GM21717 (cell line): ENCODE results near the gene YPEL1.
"Not testable (repeated sequence)": the region's sequence is repeated elsewhere in the genome, so short reads cannot be mapped to it uniquely, and the experiment has no call there.

Experiments used
- ATAC-seq: cut with Tn5 transposase; IDR thresholded peaks from one replicate; pipeline ENCODE4 v1.9.1; 2021; ENCODE audit warnings: mild to moderate bottlenecking, moderate library complexity; ENCODE audit not compliant: unreplicated experiment

Gene YPEL1

GRCh38 chr22:21754523-21754922 lies 18.9 kb upstream of the YPEL1 start:
- ATAC-seq, result no peak

- ATAC-seq, result no peak
Measured at GRCh38 chr22:21753374-21754111, 17.9 kb upstream of the YPEL1 start.

DNA sequence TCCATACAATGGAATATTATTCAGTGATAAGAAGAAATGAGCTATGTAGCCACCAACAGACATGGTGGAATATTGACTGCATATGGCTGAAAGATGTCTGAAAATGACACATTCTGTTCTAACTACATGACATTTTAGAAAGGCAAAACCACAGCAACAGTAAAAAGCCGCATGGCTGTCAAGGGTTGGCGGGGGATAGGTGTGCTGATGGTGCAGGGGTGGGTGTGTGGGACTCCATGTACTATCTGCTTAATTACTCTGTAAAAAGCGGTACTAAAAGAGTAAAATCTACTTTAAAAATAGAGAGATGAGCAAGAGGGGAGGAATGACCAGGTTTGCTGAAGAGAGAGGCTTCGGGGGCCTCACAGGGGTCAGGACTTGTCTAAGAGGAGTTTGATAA lies 16.7 kb upstream of the YPEL1 start:
- no peak for ATAC-seq

GRCh38 chr22:21745948-21746347 lies 10.4 kb upstream of the YPEL1 start:
- no peak for ATAC-seq

DNA sequence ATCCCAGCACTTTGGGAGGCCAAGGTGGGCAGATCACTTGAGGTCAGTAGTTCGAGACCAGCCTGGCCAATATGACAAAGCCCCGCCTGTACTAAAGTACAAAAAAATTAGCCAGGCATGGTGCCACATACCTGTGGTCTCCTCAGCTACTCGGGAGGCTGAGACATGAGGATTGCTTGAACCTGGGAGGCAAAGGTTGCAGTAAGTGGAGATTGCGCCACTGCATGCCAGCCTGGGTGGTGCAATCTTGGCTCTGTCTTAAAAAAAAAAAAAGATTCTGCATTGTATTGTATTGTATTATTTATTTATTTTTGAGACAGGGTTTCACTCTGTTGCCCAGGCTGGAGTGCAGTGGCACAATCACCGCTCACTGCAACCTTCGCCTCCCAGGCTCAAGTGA lies 9.3 kb upstream of the YPEL1 start:
- not testable (repeated sequence) for ATAC-seq

DNA sequence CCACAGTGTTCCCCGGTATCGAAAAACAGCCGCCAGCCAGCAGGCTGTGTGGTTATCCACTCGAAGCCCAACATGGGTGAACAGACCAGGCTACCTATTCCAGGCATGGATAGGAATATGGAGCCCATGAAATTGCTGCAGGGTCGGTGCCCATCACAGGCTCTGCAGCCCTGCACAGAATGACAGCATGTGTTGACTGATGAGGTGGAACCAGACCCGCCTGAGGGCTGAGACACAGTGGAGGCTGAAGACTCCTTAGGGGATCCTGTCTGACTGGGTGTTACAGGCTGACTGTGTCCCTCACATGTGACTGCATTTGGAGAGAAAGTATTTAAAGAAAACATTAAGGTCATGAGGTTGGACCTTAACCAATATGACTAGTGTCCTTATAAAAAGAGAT lies 6.2 kb upstream of the YPEL1 start:
- ATAC-seq, result no peak

- ATAC-seq, result no peak
Measured at GRCh38 chr22:21741059-21741458, 5.5 kb upstream of the YPEL1 start.

DNA sequence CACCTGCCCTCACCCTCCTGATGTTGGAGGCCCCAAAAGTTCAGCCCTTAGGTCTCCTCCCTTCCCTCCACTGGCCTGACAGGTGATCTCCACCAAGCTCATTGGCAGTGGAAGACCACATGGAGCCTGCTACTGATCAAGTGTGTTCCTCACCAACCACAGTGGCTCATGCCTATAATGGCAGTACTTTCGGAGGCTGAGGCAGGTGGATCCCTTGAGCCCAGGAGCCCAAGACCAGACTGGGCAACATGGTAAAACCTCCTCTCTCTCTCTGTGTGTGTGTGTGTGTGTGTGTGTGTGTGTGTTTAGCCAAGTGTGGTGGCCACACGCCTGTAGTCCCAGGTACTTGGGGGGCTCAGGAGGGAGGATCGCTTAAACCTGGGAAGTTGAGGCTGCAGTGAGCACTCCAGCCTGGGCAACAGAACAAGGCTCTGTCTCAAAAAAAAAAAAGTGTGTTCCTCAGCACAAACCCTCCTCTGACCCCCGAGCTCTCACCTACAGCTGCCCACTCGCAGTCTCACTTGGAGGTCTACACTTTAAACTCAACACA lies 4.3 kb upstream of the YPEL1 start:
- no peak for ATAC-seq

GRCh38 chr22:21738966-21739365 lies 3.4 kb upstream of the YPEL1 start:
- ATAC-seq, result no peak

- no peak for ATAC-seq
Measured at GRCh38 chr22:21738081-21738480, 2.5 kb upstream of the YPEL1 start.

DNA sequence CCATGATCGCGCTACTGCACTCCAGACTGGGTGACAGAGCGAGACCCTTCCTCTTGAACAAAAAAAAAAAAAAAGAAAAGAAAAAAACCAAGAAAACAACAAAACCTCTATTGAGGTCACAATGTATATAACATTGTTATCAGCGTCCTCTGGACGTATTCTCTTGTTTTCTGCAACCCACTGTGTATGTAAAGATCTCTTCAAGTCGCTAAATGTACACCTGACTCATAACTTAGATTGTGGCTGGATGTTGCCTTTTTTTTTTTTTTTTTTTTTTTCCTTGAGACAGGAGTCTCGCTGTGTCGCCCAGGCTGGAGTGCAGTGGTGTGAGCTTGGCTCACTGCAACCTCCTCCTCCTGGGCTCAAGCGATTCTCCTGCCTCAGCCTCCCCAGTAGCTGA lies 1.4 kb upstream of the YPEL1 start:
- no peak for ATAC-seq

DNA sequence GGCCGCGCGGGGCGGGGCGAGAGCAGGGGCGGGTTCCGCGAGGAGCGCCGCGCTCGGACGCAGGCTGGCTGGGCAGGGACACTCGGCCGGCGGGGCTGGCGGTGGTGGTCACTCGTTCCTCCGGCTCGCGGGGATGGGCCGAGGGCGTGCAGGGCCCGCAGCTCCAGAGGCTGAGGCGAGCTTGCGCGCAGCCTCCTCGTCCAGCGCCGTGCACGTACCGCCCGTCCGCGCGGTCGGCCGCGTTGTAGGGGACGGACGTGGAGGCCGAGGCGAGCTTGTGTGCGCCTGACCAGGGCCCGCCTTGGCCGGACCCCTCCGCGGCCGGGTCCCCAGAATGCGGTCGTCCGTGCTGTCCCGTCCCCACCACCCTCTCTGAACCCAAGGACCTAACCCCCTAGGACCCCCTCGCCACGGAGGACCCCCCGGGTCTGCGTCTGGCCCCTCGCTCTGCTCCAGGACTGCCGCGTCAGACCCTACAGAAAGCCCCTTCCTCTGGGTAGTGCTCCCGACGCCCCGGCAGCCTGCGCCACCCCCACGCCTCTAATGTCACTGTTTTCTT lies 569 bp upstream of the YPEL1 start:
- ATAC-seq, result no peak

DNA sequence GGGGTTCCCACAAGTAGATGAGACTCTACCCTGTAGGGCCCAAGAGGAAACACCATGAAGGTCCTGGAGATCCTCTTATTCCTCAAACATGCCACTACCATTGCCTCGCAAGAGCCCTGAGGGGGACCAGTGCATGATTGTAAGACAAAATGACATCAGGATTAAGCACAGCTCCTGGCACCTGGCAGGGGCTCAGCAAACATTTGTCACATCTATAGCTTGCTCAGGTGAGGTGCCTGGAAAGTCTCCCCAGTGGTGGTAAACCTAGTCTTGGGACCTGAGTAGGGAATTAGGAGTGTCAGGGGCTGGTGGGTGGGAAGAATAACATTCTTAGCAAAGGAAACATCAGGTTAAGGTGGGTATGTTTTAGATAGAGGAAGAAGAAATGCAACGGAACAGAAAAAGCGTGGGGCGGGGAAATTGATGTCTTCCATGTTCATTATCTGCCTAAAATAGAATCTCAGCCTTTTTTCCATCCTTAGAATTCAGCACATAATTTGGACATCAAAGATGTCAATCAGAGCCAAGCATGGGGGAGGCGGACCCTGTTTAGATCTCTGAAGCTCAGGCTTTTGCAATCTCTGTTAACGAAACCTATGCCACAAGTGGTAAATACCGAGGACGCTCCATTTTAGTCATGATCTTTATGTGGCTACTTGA lies 924 bp downstream of the YPEL1 start:
- no peak for ATAC-seq

DNA sequence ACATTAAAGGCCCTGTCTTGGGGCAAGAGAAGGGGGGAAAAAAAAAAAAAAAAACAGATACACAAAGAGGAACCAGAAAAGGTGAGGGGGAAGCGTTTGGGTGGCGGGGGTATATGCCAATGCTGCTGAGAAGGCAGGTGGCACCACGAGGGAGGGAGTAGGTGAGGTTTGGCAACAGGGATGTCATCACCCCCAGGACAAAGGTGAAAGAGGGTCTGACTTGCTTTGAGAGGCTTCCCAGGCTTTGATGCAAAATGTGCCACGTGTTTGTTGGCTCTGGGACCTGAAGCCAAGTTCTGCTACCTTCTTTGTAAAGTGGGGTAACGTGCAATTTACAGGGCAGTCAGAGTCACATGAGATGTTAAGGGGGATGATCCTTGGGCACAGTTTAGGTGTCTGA lies 4.1 kb downstream of the YPEL1 start:
- no peak for ATAC-seq

- no peak for ATAC-seq
Measured at GRCh38 chr22:21730535-21731308, 4.9 kb downstream of the YPEL1 start.

- not testable (repeated sequence) for ATAC-seq
Measured at GRCh38 chr22:21729184-21729583, 6.4 kb downstream of the YPEL1 start.

DNA sequence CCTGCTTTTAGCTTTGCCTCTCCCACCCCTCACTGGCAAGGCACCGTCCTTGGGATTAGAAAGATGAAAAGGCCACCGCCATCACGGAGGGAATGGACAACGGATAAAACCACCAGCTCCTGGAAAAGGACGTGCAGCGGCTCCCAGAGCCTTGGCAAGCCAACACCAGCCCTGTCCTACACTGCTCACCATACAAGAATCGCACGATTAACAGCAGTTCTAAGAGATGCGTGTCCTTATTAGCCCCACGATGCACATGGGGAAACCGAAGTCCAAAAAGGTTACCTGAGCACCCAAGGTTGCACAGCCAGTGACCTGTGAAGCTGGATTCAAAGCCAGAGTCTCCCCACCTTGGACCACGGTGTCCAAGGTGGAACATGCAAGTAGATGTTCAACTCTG lies 7.3 kb downstream of the YPEL1 start:
- no peak for ATAC-seq

DNA sequence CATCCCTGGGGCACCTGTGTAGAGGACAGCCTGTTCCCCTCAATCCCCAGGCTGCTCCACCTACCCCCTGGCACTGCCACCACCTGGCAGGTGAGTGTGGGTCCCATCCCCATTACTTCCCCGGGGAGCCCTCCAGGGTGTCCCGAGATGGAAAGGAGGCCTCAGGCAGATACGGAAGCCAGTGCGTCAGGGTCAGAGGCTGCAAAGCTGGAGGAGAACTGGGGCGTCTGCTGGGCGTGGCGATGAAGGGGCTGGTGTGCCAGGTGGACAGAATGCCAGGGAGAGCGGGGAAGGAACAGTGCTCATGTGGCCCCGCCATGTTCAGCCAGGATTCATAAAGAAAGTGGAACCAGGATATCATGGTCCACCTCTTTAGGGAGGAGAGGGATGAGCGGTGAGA lies 7.8 kb downstream of the YPEL1 start:
- no peak for ATAC-seq

DNA sequence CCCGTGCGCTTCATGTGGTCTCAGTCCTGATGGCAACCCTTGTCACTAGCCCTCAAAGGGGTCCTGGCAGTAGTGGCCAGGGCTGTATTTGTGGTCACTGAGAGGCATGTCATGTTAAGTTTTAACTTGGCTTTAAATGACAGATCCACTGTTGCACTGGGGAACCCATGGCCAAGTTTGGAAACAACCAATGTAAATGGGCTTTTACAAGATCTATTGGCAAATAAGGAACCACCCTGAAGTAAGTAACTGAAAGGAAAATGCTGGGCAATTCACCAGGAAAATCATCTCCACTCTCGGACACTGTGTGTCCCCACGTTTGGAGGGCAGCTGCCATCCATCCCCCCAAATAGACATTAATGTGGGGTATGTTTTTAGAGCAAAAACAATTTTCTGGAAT lies 8.4 kb downstream of the YPEL1 start:
- no peak for ATAC-seq

GRCh38 chr22:21726650-21727049 lies 8.9 kb downstream of the YPEL1 start:
- no peak for ATAC-seq

DNA sequence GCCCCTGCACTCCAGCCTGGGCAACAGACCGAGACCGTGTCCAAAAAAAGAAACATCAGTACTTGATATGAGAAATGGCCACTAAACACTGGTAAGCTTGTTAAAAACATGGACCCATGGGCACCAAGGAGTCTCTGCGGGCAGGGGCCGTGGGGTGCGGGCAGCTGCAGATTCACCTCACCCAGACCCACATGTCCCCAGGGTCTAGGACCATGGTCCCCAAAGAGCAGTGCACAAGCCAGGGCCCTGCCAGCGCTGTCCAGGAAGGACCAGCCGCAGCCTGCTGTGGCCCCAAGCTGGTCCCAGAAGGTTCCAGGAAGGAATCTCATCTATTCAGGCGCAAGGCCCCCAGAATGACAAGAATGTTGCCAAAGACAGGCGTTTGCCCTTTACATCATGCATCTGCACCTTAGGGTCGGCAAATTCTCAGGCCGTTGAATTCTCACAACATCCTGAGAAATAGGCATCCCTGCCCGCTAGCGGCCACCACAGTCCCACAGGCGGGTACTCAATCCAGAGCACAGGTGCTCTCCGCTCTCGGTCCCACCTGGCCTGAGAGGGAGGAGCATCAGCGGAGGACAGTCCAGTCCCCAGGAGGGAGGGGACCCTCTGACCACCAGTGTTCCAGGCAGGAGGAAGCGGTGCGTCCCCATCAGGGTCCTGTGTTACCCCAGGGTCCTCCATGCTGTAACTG lies 9.5 kb downstream of the YPEL1 start:
- no peak for ATAC-seq
